ENCODE results near the gene GHDC. TPM values are rescaled to one million over a fixed set of nuclear protein-coding genes. Genes with fewer than 3 reads are reported as not detected.

Gene GHDC
- total RNA-seq, 2 donors from 2014 or later, result 45.3 to 106 TPM

GRCh38 chr17:42169351-42169750 lies 24.9 kb downstream of the GHDC start:
- intact Hi-C loops (cut with DNase I), result no loop called here
- H3K27me3 ChIP-seq (replicated peaks; ENCODE audit: insufficient read depth), result no peaks in the 10 kb centered on the region
- no peak overlapping the region for H3K4me3 ChIP-seq
- 93% methylated on average over 28 of the region's 29 CpGs for whole genome bisulfite sequencing
- H3K4me1 ChIP-seq (replicated peaks), result no peaks in the 10 kb centered on the region
- H3K9me3 ChIP-seq, result no peaks in the 10 kb centered on the region
- no peak for TF ChIP-seq CTCF (IDR thresholded peaks at IDR 0.05)
- TF ChIP-seq POLR2A (IDR thresholded peaks at IDR 0.05), result no peak
- TF ChIP-seq POLR2AphosphoS5 (IDR thresholded peaks at IDR 0.05), result no peak
- no peak for DNase-seq (ENCODE audit: low spot score)
- H3K36me3 ChIP-seq, result no peaks in the 10 kb centered on the region
- H3K27ac ChIP-seq, result no peak overlapping the region

- Histone ChIP-seq H3K9me3 (no peaks in the 10 kb centered on the region), H3K27ac (no peak overlapping the region), H3K27me3 (replicated peaks; ENCODE audit: insufficient read depth) (no peaks in the 10 kb centered on the region), H3K4me1 (replicated peaks) (no peaks in the 10 kb centered on the region), H3K4me3 (no peak overlapping the region), H3K36me3 (no peaks in the 10 kb centered on the region)
- intact Hi-C loops (cut with DNase I), result no loop called here
- no peak for DNase-seq (ENCODE audit: low spot score)
- 92% methylated on average over 8 of the region's 8 CpGs for WGBS
- TF ChIP-seq CTCF (IDR thresholded peaks at IDR 0.05) (no peak), POLR2AphosphoS5 (IDR thresholded peaks at IDR 0.05) (no peak), POLR2A (IDR thresholded peaks at IDR 0.05) (no peak)
Measured at GRCh38 chr17:42167807-42168206, 26.5 kb downstream of the GHDC start.

DNA sequence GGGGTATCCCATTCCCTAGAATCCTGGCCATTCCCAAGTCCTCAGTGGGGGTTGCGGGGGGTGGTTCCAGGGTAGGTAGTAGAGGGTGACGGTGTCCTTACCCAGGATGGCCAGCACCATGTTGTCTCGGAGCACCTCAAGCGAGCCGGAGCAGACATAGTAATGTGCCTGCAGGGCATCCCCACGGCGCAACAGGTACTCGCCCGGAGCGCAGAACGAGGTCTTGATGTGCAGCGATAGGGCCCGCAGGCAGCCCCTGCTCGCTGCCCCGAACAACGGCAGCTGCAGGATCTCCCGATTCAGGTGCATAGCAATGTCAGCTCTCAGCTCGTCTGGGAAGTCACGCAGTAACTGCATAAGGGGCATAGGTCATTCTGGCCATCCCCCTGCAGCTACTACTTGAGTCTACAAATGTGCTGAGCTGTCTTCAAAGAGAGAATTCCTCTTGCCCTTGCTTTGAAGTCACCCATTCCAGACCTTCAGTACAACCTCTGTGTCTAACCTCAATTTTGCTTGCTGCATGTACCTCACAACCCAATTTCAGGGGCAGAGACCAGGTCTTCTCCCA lies 28.0 kb downstream of the GHDC start:
- 90% methylated on average over 18 of the region's 19 CpGs for WGBS
- Histone ChIP-seq H3K9me3 (no peaks in the 10 kb centered on the region), H3K36me3 (no peaks in the 10 kb centered on the region), H3K27ac (no peak overlapping the region), H3K4me1 (replicated peaks) (no peaks in the 10 kb centered on the region), H3K4me3 (no peak overlapping the region), H3K27me3 (replicated peaks; ENCODE audit: insufficient read depth) (no peaks in the 10 kb centered on the region)
- no peak for TF ChIP-seq CTCF (IDR thresholded peaks at IDR 0.05)
- no peak for TF ChIP-seq POLR2AphosphoS5 (IDR thresholded peaks at IDR 0.05)
- TF ChIP-seq POLR2A (IDR thresholded peaks at IDR 0.05), result no peak
- no peak for DNase-seq (ENCODE audit: low spot score)
- intact Hi-C loops (cut with DNase I), result no loop called here

DNA sequence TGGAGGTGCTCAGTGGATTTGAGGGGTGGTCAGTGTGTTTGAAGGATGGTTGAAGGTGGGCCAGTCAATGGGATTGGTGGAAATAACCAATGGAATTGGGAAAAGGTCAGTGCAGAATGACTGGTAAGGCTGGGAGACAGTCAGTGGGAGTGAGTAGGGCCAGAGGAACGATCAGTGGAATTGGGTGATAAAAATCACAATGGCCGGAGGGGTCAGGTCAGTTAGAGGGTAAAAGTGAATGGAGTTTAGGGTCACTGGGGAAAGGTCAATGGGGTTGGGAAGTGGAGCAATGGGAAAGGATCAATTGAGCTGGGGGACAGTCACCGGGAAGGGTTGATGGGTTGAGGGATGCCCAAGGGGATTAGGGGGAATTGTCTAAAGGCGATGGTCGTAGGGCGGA lies 28.5 kb downstream of the GHDC start:
- no peaks in the 10 kb centered on the region for H3K9me3 ChIP-seq
- no peaks in the 10 kb centered on the region for H3K27me3 ChIP-seq (replicated peaks; ENCODE audit: insufficient read depth)
- no peak for TF ChIP-seq POLR2AphosphoS5 (IDR thresholded peaks at IDR 0.05)
- no peaks in the 10 kb centered on the region for H3K4me1 ChIP-seq (replicated peaks)
- DNase-seq (ENCODE audit: low spot score), result no peak
- H3K4me3 ChIP-seq, result no peak overlapping the region
- WGBS, result 83% methylated on average over 6 of the region's 6 CpGs
- no peaks in the 10 kb centered on the region for H3K36me3 ChIP-seq
- intact Hi-C loops (cut with DNase I), result no loop called here
- no peak overlapping the region for H3K27ac ChIP-seq

DNA sequence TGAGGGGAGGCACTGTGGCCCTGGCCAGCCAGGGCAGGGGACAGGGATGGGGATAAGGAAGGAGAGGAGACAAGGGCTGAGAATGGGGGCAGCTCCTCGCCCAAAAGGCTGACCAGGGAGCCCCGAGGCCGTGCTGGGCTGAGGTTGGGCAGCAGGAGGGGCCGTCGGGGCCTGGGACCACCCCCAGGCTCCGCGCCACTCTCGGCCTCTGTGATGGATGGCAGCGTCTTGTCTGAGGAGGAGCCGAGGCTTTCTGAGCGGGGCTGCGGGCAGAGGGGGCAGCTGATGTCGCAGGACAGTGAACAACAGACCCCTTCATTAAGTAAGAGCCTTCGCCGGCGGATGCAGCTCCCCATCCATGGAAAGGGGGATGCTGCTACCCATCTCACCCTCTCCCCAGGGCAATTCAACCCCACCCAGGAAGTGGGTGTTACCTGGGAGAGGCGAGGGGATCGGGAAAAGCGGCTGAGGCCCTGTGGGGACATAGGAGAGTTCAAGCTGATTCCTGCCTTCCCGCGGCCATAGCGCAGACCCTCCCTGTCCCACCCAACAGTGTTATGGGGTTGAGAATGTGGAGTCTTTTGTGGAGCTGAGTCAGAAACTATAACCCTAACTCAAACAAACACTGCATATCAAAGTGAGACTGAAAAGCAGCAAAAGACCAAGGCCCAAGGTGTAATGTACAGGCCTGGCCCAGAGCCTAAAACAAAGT lies 30.4 kb downstream of the GHDC start:
- no peaks in the 10 kb centered on the region for H3K36me3 ChIP-seq
- no peak overlapping the region for H3K27ac ChIP-seq
- DNase-seq (ENCODE audit: low spot score), result no peak
- TF ChIP-seq POLR2A (IDR thresholded peaks at IDR 0.05) (no peak), POLR2AphosphoS5 (IDR thresholded peaks at IDR 0.05) (no peak), CTCF (IDR thresholded peaks at IDR 0.05) (no peak)
- H3K4me3 ChIP-seq, result no peak overlapping the region
- intact Hi-C loops (cut with DNase I), result no loop called here
- no peaks in the 10 kb centered on the region for H3K4me1 ChIP-seq (replicated peaks)
- no peaks in the 10 kb centered on the region for H3K27me3 ChIP-seq (replicated peaks; ENCODE audit: insufficient read depth)
- H3K9me3 ChIP-seq, result no peaks in the 10 kb centered on the region
- 54% methylated on average over 22 of the region's 22 CpGs for WGBS
